GM21786 (cell line): ENCODE data around the gene EIF4A2.
"Not testable (repeated sequence)": the region's sequence is repeated elsewhere in the genome, so short reads cannot be mapped to it uniquely, and the experiment has no call there.

Source experiments
- ATAC-seq: cut with Tn5 transposase; IDR thresholded peaks from one replicate; pipeline ENCODE4 v1.9.1; 2021; ENCODE audit not compliant: unreplicated experiment

Gene EIF4A2

GRCh38 chr3:186818956-186819355, 35.6 kb downstream of the EIF4A2 start:
- ATAC-seq, result no peak

GRCh38 chr3:186821429-186822387, 38.3 kb downstream of the EIF4A2 start:
- no peak for ATAC-seq

GRCh38 chr3:186822388-186822759, 39.0 kb downstream of the EIF4A2 start:
- ATAC-seq, result not testable (repeated sequence)

GRCh38 chr3:186823386-186823785, 40.0 kb downstream of the EIF4A2 start:
- no peak for ATAC-seq

GRCh38 chr3:186824430-186825139, 41.2 kb downstream of the EIF4A2 start:
- no peak for ATAC-seq

- no peak for ATAC-seq
Measured at GRCh38 chr3:186825294-186825821, 42.0 kb downstream of the EIF4A2 start.

GRCh38 chr3:186825872-186826409, 42.6 kb downstream of the EIF4A2 start:
- no peak for ATAC-seq

GRCh38 chr3:186826410-186826975, 43.1 kb downstream of the EIF4A2 start:
- no peak for ATAC-seq

GRCh38 chr3:186826976-186827857, 43.8 kb downstream of the EIF4A2 start:
- ATAC-seq, result peak; percentile 81

GRCh38 chr3:186828340-186828739, 45.0 kb downstream of the EIF4A2 start:
- no peak for ATAC-seq

- ATAC-seq, result no peak
Measured at GRCh38 chr3:186831798-186832197, 48.4 kb downstream of the EIF4A2 start.

- ATAC-seq, result no peak
Measured at GRCh38 chr3:186832276-186832675, 48.9 kb downstream of the EIF4A2 start.
